Hematopoietic multipotent progenitor cell treated with erythropoietin and hydrocortisone succinate and interleukin-3 and kit ligand, for 8 days (in vitro differentiated cells): ENCODE data around the gene ABCG1.
"Not testable (repeated sequence)": the region's sequence is repeated elsewhere in the genome, so short reads cannot be mapped to it uniquely, and the experiment has no call there.

Source experiments
- DNase-seq: peaks from one replicate; pipeline ENCODE4 v3.0.0-alpha.2; 2015

The ABCG1 gene

DNA sequence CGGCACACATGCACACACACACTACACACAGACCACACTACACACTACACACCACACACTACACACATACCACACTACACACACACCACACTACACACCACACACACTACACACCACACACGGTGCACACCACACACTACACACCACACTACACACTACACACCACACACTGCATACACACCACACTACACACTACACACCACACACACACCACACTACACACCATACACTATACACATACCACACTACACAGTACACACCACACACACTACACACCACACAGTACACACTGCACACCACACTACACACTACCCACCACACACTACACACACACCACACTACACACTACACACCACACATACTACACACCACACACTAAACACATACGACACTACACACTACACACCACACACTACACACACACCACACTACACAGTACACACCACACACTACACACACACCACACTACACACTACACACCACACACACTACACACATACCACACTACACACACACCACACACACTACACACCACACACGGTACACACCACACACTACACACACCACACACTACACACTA is 73.7 kb downstream of the ABCG1 start:
- DNase-seq: not testable (repeated sequence)

DNA sequence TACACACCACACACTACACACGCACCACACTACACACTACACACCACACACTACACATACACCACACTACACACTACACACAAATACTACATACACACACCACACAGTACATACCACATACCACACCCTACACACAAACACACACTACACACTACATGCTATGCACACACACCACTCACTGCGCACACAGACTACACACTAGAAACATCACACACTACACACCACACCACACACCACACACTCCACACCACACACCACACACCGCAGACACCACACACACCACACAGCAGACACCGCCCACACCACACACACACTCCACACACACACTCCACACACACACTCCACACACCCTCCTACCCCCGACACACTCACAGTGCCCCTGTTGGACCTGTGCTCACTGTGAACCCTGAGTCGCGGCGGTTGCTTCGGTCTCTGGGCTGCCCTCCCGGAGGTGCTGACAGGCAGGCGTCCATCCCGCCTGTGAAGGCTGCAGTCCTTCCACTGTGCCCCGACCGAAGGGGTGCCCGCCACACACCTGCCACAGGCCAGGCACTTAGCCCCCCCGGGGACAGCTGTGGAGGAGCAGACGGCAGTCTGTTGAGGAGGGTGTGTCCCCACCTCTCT is 74.8 kb downstream of the ABCG1 start:
- DNase-seq: no peak

DNA sequence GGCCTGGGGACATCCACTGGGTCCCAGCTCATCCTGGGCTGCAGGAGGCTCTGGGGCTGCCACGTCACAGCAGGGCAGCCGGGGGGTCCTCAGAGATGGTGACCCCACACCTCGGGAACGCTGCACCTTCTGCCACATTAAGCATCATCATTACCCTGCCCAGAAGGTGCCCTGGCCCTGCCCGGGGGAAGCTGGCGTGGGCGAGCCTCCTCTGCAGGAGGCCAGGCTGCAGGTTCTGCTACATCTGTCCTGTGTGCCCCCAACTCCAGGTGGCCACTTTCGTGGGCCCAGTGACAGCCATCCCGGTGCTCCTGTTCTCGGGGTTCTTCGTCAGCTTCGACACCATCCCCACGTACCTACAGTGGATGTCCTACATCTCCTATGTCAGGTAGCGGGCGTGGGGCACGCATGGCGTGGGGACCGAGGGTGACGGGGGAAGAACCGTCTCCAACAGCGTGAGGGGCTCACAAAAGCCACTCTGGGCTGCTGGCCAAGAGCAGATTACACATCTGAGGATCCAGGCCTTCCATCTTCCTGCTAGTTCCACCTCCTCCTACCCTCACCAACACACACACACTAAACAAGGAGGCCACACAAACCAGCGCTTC is 75.4 kb downstream of the ABCG1 start:
- no peak for DNase-seq

DNA sequence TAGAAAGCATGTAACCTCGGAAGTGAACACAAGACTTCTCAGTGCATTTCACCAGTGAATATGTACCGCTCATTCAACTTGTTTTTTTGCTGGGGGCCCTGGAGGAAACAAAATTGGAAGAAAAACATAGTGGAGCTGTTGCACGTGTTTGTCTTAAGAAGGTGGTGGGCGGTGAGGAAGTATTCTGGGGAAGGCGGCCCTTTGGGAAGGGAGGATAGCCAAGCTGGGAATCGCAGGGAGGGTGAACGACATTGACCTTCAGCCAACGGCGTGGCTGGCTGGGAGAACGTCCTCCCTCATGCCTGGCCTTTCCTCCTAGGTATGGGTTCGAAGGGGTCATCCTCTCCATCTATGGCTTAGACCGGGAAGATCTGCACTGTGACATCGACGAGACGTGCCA is 76.9 kb downstream of the ABCG1 start:
- DNase-seq: no peak

DNA sequence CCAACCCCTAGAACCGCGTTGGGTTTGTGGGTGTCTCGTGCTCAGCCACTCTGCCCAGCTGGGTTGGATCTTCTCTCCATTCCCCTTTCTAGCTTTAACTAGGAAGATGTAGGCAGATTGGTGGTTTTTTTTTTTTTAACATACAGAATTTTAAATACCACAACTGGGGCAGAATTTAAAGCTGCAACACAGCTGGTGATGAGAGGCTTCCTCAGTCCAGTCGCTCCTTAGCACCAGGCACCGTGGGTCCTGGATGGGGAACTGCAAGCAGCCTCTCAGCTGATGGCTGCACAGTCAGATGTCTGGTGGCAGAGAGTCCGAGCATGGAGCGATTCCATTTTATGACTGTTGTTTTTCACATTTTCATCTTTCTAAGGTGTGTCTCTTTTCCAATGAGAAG is 77.6 kb downstream of the ABCG1 start:
- DNase-seq: no peak

DNA sequence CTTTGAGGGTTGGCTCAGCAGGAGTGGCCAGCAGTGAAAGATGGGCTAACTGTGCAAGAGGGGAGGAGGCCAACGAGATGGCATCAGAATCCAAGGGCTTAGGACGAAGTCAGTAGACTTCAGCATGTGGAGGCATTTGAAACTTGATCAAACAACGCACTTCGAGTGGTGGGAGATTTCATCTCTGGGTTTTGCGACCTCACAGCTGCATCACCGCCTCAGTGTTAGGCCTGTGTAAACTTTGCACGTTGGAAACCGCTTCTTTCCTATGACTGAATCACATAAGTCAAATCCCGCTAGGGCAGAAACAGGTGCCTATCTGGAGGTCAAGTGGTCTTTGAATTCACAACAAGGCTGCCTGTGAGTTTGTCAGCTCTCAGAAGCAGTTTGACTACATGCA is 78.4 kb downstream of the ABCG1 start:
- no peak for DNase-seq

DNA sequence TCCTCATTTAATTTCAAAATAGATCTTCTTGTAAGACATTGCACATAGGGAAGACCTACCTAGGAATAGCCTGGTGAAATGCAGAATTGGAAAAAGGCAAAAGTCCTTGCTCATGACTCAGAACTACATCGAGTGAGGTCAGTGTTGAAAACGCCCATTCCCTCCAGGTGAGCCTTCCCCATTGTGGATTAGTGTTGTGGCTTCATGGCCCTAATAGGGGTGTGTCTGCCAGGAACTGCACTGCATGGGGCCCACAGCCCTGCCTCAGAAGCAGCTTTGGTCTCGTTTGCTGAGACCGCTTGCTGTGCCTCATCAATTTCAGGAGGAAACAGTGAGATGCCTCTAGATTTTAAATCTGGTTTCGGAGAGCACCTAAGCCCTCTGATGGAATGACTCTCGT is 79.3 kb downstream of the ABCG1 start:
- DNase-seq: no peak

DNA sequence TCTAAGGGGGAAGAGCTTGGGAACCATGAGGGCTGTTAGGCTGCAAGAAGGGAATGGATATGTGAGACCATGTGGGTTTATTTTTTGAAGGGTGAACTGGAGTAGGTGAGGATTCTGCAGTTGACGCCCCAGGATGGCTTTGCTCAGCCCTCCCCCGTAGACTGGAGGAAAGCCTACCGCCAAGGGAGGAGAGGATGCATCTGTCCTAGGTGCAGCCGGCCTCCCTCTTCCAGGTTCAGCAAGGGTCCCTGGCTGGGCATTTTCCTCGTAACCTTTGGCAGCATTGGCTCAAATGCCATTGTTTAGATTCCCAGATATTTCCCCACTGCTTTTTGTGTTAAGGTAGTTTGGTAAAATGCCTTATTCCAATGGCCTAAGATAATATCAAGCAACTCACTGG is 79.7 kb downstream of the ABCG1 start:
- no peak for DNase-seq

DNA sequence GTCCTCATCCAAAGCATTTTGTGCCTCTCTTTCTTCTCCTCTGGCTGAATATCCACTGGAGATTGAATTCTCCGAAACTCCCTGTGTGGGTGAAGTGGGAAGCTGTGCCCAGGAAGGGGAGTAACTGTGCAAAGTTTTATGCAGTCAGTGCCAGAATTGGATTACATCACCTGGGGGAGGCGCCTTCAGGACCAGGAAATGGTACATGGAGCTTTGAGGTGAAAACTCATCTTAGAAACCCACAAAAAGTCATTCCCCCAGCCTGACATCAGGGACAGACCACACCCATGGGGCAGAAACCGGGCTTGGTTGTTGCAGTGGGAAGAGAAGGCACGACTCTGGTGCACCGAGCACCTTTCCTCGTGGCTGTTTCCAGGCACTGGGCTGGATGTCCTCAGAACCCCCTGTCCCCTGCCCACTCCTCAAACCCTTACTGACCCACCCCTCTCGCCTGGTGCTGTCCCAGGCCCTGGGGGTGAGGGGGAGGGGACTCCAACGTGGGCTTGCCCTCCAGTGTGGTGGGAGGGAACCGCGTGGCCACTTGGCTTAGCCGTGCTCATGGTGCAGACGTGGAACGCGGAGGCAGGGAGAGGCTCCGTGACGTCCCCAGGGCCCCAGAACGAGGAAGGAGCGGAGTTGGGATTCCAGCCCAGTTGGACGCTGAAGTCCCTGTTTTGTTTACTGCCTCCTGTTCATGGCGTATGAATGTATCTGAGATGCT is 80.5 kb downstream of the ABCG1 start:
- no peak for DNase-seq

DNA sequence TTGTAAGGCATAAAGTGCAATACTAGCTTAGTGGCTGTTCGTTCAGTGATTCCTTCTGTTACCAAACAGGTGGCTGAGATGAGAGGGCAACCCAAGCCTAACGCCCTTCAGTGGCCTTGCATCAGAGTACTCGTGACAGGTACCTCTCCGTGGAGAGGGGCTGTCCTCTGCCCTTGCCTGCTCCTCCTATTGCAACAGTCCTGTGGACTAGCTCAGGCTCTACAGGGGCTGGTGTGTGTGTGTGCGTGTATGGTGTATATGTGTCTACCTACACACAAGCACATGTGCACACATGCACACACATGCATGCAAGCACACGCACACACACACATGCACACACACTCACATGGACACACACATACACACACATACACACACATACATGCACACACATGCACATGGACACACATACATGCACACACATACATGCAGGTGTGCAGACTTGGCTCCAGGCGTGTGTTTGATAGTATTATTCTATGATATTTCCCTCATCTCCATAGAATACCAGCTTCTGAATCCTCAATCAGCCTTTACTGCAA is 81.2 kb downstream of the ABCG1 start:
- no peak for DNase-seq

DNA sequence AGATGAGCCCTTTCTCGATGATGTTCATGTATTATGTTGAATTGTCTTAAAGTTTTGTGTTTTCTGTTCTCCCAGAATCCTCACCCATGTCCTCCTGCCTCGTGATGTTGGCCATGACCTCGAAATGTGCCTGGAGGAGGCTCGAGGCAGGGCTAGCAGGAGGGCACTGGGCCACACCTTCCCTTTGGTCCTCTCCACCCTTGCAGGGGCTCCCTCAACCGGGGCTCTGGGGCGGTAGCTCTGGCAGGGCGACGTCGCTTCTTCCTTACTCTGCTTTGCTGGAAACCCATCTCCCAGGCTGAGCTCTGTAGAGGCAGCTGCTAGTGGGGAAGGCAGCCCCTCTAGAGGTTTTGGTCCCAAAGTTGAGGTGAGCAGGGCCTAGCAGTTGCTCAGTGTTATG is 82.0 kb downstream of the ABCG1 start:
- DNase-seq: no peak

DNA sequence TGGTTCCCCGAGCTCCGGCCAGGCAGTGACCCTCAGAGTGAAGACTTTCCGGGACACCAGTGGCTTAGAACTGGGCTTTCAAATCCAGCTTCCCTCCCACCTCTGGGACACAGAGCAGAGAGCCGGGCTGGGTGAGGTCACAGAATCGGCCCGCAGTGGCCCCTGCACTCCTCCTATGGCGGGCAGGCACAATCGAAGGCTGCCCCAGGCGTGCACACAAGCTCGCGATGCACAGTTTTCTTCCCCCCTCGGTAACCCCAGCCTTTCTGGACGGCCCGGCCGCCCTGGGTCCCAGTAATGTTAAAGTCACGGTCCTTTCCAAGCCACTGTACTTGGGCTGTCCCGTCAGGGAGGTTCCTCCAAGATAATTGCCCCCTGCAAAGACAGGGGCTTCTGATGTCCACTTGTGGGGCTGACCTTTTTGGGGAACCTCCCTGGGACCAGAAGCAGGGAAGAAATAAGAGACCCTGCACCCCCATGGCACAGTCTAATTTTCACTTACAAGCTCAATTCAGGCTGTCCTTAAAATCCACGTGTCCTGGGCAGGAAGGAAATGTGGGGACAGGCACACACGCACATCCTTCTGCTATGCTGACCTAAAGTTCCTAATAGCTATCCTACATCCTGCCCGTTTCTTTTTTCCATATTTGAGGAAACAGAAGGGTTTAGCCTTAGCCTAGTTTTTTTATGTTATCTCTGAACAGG is 82.6 kb downstream of the ABCG1 start:
- no peak for DNase-seq

DNA sequence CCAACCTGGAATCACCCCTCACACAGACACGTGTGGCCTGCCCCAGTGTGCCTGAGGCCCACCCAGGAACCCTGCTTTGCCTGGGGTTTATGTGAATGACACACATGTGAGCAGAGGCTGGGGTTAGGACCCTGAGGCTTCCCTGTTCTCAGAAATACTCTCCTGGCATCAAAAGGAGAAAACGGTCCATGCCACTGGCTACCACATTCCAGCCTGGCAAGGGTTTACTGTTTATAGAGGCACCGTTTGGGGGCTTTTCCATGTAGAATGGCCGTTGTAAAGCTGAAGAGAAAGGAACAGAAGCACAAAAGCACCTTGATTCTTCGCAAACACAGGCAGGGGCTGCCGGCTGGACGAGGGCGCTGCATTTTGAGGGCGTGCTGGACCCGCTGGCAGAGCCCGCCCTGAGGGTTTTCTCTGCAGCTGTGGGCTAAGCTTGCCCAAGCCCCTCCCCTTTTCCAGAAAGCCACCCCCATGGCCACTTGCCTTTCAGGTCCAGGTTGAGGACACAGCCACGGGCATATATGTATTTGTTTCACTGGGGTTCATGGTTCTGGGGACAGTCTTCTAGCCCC is 83.2 kb downstream of the ABCG1 start:
- DNase-seq: no peak

DNA sequence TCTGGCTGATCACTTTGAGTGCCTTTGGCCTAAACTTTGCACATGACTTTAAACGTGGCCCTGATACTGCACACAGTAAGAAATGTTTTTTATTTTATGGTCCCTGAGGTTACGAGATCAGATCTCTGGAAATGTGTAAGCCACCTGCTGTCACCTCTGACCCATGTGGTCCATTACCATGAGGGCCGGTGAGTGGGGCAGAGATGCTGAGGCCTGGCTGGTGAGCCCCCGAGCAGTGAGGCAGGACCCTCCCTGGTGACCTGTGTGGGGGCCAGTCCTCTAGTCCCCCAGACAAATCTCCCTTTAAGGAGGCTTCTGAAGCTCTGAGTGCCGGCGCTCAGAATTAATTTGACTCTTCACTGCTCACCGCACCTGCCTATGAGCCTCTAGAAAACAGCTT is 83.9 kb downstream of the ABCG1 start:
- DNase-seq: no peak

DNA sequence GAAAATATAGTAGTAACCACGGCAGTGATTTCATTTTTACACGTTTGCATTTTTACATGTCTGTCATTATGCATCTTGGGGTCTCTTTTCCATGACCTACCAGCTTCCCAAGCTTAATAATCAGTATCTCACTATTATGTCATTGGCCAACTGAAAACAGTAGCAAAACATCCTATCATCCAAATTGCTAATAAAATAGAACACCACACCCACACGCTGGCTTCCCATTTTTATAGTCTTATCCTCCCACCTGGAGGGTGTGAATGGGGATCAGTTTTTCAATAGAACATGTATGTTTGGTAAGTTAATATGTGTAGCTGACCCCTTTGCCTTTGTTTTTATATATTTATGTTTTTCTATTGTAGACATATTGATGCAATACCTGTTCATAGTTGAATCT is 84.5 kb downstream of the ABCG1 start:
- no peak for DNase-seq

DNA sequence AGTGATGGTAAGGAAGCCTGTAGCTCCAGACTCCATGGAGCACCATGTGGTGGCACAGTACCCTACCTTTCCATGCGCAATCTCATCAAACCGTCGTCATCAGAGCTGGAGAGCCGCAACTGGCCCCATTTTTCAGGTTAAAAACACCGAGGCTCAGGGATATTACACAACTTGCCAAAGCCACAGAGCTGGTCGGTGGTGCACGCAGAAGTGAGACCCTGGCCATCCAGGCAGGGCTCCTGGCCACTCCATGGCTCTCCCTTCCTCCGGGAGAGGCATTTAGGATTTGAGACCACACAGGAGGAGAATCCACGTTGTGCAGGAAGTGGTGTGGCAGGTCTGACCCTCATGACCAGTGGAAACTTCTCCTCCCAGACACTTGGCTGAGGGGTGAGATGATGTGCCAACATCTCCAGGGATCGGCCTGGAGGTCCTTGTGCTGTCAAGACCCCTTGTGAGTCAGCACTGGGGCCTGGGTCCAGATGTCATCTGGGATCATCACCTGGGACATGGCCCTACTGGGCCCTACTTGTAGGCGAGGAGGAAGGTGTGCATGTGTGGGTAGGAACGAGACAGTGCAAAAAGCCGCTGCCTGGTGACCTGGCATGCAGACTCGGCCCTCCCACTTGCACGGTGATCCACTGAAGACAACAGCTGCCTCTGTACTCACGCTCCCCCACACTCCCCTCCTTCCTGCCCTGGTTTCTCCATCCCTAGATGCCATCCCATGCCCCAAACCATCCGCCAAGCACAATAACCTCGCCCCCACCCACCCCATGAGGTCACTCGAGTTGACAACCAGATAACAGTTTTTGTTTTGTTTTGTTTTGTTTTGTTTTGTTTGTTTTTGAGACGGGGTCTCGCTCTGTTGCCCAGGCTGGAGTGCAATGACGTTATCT is 85.9 kb downstream of the ABCG1 start:
- DNase-seq: no peak

DNA sequence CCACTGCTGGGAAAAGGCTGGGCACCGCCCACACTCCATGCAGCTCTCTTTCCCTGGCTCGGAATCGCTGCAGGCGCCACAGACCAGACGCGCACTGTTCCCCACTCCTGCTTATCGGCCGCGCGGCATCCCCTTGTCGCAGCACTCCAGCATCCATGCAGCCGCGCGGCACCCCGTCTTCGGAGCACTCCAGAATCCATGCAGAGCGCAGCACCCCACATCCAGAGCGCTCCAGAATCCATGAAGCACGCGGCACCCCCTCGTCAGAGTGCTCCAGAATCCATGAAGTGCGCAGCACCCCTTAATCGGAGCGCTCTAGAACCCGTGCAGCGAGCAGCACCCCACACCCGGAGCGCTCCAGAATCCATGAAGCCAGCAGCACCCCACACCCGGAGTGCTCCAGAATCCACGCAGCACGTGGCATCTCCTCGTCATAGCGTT is 86.8 kb downstream of the ABCG1 start:
- no peak for DNase-seq

DNA sequence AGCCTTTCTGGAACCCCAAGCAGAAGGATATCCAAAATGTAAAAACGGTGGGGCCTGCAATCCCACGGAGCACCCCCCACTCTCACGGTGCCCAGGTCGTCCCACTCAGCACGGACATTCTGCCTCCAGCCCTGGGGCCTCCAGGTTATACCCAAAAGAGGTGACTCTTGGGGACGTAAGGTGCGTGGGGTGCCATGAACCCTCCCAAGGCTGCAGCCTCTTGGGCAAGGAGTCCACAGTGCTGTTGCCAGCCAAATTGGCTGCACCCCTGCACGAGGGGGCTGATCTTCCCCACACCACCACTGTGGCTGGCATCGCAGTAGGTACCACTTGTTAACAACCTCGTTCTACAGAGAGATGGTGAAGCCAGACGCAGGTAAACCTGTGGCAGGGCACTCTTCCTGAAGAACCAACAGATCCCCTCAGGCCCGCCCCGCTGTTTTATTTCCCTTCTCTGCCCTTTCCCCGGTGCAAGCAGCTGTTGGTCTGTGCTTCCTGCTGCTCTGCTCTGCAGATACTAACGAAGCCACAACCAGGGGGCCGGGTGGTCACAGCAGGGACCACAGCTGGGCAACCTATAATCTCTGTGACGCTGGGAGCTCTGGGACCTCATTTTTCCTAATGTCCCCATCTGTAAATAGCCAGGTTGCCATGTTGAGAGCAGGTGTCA is 87.6 kb downstream of the ABCG1 start:
- no peak for DNase-seq

DNA sequence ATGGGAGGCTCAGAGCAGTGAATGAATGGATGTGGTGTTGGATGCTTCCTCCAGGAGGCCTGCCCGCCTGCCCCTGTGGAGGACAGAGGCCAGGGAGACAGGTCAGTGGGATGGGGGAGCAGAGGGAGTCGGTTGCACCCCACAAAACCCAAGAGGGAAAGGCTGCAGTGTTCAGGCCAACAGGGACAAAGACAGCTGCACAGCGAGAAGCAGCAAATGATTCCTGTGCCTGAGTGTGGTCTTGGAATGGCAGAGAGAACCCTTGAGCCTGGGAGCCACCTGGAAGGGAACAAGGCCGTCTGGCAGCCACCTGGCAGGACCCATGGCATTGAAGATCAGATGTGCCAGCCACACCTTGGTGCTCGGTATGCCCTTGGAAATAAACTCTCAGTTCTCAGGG is 88.2 kb downstream of the ABCG1 start:
- no peak for DNase-seq

DNA sequence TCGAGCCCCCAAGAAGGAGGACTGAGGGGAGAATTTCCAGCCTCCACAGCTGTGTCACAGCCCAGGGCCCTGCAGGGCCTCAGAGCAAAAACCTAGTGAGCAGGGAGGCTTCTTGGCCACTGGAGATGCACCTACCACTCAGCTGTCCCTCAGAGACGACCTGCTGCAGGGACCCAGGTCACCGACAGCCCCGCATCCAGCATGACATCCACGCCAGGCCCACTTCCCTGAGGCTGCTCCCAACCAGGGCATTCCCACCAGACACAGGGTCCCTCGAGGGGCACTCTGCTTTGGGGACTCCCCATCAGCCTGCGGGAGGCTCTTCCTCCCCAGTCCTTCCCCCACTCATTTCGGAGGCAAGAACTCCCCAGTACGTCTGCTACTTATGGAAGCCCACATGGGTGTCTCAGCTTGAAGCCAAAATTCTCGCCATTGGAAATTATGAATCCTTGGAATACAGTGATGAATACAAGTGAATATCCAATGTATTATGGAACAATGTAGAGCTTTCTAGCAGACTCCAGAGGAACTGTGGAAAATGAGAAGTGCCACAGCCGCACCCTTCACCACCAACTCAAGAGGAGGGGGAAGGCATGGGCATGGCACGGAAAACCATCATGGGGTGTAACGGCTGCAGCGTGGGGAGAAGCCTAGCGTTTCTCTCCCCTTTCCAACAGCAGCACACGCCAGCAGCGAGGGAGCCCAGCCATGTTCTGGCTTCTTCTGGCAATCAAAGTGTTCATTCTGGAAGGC is 89.4 kb downstream of the ABCG1 start:
- DNase-seq: no peak
